Measurements from ENCODE around the gene PDX1.

PDX1 gene

GRCh38 chr13:27970382-27971235, 50.8 kb downstream of the PDX1 start:
- no peak for DNase-seq

- DNase-seq: no peak
Observed at GRCh38 chr13:27971236-27971645, 51.4 kb downstream of the PDX1 start.

DNA sequence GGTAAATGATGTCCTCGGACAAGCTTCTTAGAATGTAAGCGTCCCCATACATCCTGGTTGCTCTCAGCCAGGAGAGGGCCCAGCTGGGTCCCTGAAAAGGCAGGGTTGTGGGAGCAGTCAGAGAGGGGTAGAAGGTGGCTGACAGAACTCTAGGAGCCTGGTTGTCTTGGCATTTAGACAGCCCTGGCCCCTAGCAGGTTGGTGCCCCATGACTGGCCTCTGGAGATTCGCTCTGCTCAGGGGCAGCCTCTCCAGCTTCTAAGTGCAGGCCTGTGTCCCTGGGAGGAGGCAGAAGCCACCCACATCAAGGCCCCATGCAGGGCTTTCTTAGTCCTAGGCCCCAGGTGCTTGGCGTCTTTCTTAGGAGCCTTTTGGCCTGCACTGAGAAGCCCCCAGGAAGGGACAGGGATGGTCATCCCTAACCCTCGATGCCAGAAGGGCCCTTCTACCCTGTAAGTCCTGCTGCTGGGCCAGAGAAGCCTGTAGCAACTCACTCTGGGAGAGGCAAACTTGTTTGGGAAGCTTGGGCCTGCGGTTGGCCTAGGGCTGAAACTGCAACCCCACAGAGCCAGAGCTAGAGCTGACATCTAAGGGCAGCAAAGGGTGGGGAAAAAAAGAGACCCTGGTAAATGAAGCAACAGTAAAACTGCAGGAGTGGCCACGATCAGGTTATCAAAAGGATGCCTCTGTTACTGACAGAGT, 52.1 kb downstream of the PDX1 start:
- no peak for DNase-seq

- no peak for DNase-seq
Observed at GRCh38 chr13:27972478-27972820, 52.6 kb downstream of the PDX1 start.

GRCh38 chr13:27973291-27973690, 53.5 kb downstream of the PDX1 start:
- no peak for DNase-seq

GRCh38 chr13:27973961-27974662, 54.3 kb downstream of the PDX1 start:
- no peak for DNase-seq
